ENCODE measurements around the gene SGMS1. TPM values are rescaled to one million over a fixed set of nuclear protein-coding genes. Genes with fewer than 3 reads are reported as not detected.

SGMS1 gene
- total RNA-seq, 1 donor from 2014 or later, result 49.6 TPM

DNA sequence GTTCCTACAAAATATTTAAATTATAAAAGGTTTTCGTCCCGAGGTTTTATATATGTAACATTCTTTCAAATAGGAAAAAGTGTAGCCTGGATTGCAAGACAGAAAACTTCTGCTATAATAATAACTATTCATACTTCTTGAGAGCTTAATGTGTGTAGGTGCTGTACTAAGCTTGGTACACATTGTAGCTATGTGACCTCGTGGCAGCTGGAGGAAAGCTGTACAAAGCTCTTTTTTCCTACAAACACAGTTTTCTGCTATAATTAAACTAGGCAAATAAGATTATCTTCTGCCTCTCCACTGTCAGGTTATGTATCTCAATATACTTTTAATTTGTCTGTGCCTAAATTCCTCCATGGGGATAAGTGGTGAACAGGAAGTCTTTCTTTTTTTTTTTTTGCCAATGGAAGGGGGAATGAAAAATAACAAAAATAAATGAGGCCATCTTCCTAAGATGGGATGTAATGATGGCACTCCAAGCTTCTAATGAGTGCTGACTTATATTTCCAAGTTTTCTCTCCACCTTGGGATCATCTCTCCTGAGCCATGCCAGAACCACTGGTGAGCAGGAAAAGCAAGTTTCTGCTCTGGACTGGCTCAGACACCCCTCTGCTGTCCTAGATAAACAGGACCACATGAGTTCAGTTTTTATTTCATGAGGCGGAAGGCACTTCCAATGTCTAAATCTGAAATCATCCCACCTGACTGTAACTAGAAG is 9.9 kb downstream of the SGMS1 start:
- no peak for DNase-seq (ENCODE audit: extremely low read depth, low read depth, low spot score)

DNA sequence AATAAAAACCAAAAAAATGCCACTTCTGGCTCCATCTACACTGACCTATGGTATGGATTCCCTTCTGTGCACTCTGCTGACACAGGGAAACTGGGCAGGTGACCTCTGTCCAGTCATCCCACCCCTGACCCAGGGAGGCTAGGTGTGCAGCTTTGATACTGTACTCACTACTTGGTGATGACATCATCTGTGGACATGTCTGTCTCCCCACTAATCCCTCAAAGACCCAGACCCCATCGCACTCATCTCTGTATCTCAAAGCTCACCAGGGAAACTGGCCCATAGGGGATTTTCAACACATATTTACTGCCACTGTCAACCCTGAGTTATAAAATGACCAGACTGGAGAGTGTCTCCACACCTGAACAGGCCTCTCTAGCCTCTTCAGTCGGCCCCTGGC is 10.6 kb downstream of the SGMS1 start:
- no peak for DNase-seq (ENCODE audit: extremely low read depth, low read depth, low spot score)

DNA sequence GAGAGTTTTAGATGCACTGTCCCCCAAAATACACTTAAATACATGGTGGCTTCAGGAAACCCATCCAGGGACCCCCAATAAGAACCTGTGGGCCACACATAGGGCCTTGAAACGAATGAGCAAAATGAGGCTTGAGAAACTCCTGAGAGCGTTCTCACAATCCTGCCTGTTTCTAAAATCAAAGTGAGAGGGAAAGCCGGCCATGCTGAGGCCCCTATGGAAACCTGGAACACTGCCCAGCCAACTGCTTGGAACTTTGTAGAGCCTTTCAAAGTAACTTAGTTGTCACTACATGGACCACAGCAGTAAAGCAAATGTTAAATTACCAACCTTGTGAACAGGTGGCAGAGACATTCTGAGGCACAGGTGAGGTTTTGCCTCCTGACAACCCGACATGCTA is 13.4 kb downstream of the SGMS1 start:
- no peak for DNase-seq (ENCODE audit: extremely low read depth, low read depth, low spot score)

DNA sequence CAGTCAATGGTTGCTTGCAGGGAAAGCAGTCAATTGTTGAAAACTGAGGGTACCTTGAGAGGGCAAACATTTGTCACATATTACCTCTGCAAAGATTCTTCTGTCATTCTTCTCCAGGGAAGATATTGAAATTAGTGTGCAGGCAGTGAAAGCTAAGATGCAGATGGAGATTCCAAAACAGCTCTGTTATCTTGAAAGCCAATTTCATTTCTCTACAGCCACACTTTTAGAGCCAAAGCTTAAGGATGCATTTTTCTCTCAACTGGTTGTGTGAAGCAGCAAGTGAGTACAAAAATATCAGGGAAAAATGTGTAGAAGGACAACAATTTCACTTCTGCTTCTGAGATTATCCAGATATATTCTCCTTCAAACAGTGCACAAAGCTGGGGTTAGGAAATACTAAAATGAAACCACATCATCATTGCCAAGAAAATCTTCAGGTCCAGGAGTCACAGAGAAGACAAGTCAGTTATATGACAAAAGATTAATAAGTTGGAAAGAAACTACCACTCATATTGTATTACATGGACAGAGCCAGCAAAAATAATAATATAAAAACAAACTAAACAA is 16.3 kb downstream of the SGMS1 start:
- DNase-seq (ENCODE audit: extremely low read depth, low read depth, low spot score), result no peak

DNA sequence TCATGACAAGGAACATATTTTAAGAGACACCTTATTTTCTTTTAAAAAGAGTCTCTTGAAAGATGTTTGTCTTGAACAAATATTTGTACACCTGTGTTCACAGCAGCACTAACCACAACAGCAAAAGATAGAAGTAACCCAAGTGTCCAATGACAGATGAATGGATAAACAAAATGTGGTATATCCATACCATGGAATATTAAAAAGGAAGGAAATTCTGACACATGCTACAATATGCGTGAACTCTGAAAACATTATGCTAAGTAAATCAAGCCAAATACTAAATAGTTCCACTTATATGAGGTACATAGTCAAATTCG is 17.8 kb downstream of the SGMS1 start:
- no peak for DNase-seq (ENCODE audit: extremely low read depth, low read depth, low spot score)

GRCh38 chr10:50605269-50605950 is 18.3 kb downstream of the SGMS1 start:
- DNase-seq (ENCODE audit: extremely low read depth, low read depth, low spot score), result no peak

GRCh38 chr10:50604809-50605208 is 18.9 kb downstream of the SGMS1 start:
- no peak for DNase-seq (ENCODE audit: extremely low read depth, low read depth, low spot score)

DNA sequence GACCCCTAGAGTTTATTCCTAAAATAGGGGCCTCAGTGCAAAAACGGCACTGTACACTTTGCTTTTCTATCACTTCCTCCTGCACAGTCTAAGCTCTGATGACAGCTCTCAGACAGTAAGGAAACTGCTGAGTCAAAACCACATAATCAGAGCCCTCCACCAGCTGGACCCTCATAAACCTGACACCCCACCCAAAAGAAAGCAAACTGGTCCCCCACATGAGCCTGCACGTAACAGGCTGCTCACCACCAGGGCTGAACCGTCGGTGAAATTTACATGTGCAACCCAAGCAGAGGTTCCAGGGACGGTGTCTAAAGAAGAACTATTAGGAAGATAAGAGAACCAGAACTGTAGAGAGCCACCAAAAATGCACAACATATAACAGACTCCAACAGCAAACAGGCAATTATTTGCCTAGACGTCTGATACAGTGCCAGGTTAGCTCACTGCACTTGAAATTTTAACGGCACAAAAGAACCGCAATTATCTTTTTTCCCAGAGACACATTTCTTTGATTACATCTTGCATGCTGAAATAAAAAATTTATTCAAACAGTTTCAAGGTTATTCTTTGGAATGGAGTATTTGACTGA is 19.6 kb downstream of the SGMS1 start:
- no peak for DNase-seq (ENCODE audit: extremely low read depth, low read depth, low spot score)

DNA sequence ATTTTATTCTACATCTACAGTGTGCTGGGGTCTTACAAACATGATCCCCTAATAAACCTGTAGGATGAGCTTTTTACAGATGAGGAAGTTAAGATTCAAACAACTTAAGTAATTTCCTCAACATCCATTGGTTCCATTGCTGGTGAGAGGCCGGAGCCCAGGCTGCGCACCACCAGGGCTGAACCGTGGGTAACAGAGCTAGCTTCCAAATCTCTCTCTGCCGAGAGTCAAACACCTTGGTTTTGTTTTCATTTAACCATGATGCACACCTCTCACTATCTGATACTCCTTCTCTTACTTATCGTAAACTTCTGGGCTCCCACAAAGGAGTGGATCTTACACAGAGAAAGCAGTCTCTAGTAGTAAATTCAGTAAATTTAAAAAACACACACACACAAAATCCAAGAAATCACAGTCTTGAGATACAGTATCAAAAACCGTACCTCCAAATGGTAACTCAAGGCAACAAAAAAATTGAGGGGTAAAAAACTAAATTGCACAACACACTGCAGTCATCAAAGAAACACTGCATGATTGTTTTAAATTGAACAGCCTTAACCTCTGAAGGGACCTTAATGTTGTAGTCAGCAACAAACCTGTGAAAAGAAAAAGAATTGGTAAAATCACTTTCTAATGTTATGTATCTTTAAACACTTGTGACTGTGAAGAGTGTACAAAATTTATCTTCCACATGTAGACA is 20.5 kb downstream of the SGMS1 start:
- no peak for DNase-seq (ENCODE audit: extremely low read depth, low read depth, low spot score)

DNA sequence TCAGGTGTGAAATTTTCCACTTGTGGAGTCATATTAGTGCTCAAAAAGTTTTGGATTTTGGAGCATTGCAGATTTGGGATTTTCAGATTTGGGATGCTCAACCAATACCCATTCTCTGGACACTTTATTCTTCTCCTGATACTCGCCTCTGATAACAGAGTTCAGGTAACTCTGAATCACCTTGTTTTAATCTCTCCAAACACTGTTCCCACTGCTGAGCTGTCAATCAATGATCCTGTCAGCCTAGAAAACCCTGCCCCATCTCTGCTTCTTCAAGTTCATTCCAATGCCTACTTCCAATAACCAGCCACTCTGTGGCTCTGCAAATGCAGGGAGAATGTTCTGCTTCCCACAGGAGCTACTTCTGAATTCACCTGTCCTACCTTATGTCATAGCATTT is 21.8 kb downstream of the SGMS1 start:
- no peak for DNase-seq (ENCODE audit: extremely low read depth, low read depth, low spot score)

DNA sequence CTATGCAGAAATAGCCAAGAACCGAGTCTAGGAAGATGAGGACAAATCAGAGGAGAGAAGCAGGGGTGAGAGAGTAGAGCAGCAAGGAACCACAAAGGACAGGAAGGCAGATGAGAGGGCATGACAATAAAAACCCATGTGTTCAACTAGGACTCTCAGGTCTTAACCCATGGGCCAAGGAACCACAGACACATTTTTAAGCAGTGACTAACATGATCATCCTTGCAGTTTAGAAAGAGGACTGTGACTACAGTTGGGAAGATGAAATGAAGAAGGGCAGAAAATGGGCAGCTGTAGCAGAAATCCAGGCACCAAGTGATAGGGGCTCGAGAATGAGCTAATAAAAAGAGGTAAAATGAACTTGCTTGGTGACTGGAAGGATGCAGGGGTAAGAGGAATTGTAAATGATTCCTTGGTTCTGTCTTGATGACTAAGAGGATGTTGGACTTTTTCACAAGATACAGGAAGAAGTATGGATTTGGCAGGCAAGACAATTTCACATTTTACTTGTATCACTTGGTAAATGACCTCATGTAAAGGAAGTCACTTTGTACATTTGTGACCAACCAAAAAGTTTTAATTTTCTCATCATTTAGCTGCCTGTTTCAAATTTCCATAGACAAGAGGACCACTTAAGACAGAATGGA is 22.8 kb downstream of the SGMS1 start:
- DNase-seq (ENCODE audit: extremely low read depth, low read depth, low spot score), result no peak

DNA sequence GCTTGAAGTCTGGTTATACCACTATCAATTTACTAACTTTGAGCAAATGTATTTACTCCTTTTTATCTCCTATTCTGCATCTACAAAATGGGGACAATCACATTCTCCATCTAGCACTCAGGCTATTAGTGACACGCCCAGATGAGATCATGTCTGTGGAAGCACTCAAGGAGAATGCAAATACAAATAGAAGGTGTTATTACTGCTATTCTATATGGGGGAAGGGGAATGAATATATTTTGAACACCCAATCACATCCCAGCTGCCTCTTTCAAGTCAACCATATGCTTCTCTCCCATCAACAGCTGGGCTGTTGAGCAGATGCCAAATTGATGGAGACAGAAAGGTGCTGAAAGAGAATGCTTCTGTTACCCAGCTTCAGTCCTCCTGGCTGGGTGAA is 23.5 kb downstream of the SGMS1 start:
- no peak for DNase-seq (ENCODE audit: extremely low read depth, low read depth, low spot score)

DNA sequence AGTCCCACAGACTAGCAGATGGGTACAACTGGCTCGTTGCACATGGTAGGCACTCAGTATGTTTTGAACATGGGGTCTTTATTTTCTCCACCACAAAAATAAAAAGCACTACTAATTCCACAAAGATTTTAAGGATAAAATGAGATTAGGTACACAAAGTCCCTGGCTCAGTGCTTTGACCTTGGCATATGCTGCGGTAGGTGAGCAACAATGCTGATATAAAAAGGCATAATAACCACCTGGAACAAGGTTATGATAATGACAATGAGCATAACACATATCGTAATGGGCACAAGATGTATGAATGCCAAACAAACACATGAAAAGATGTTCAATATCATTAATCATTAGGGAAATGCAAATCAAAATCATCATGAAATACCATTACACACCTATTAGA is 26.9 kb downstream of the SGMS1 start:
- DNase-seq (ENCODE audit: extremely low read depth, low read depth, low spot score), result no peak

- no peak for DNase-seq (ENCODE audit: extremely low read depth, low read depth, low spot score)
These were observed 27.3 kb downstream of the SGMS1 start for GRCh38 chr10:50596456-50596855.

GRCh38 chr10:50595785-50596184 is 28.0 kb downstream of the SGMS1 start:
- DNase-seq (ENCODE audit: extremely low read depth, low read depth, low spot score), result no peak

- no peak for DNase-seq (ENCODE audit: extremely low read depth, low read depth, low spot score)
These were observed 30.0 kb downstream of the SGMS1 start for GRCh38 chr10:50593523-50594376.

DNA sequence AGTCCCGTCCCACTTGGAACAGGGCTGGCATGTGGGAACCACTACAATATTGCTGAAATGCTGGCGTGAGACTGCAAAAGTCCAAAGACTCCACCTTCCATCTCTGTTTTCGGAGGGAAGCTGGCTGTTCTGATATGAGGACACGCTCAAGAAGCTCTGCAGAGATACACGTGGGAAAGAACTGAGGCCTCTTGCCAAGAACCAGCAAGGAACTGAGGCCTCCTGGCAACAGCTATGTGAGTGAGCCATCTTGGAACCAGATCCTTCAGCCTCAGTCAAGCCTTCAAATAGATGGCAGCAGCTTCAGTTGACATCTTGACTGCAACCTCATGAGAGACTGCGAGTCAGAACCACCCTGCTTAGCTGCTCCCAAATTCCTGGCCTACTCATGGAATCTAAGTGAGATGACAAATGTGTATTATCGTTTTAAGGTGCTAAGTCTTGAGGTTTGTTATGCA is 30.8 kb downstream of the SGMS1 start:
- no peak for DNase-seq (ENCODE audit: extremely low read depth, low read depth, low spot score)

GRCh38 chr10:50590935-50591334 is 32.8 kb downstream of the SGMS1 start:
- DNase-seq (ENCODE audit: extremely low read depth, low read depth, low spot score), result no peak

- no peak for DNase-seq (ENCODE audit: extremely low read depth, low read depth, low spot score)
These were observed 37.0 kb downstream of the SGMS1 start for GRCh38 chr10:50586740-50587088.

All from glomerular endothelial cell (primary cell).